Transverse colon (tissue), 4 donors: ENCODE measurements around the gene MSL1. TPM values are rescaled to one million over a fixed set of nuclear protein-coding genes. Genes with fewer than 3 reads are reported as not detected.

ENCODE experiments used
- DNase-seq: peaks from one replicate; pipeline ENCODE4 v3.0.0-alpha.2; 2019
- H3K27ac ChIP-seq, 4 donors: fragments of 200-600 bp; sonication (generic); 2 replicates each; pipeline ENCODE4 v1.5.1; 2016 to 2018; ENCODE audit warnings: inconsistent platforms in 4 of 4
- H3K27me3 ChIP-seq: fragments of 200-600 bp; sonication (generic); 2 replicates; pipeline ENCODE4 v1.5.1; 2017; ENCODE audit warnings: inconsistent platforms
- H3K36me3 ChIP-seq, 4 donors: fragments of 200-600 bp; sonication (generic); 2 replicates each; pipeline ENCODE4 v1.5.1; 2017 to 2019; ENCODE audit warnings: inconsistent platforms in 4 of 4
- H3K4me1 ChIP-seq, 4 donors: fragments of 200-600 bp; sonication (generic); 2 replicates each; pipeline ENCODE4 v1.5.1; 2017 to 2020; ENCODE audit warnings: inconsistent platforms in 4 of 4
- H3K4me3 ChIP-seq, 4 donors: fragments of 200-600 bp; sonication (generic); 1 replicate in 1 of 4; 2 replicates in 3 of 4; pipeline versions ENCODE4 v1.5.1 to v1.6.1; 2017 to 2019; ENCODE audit warnings: inconsistent platforms in 4 of 4
- H3K9me3 ChIP-seq, 2 donors: fragments of 200-600 bp; sonication (generic); 2 replicates each; pipeline ENCODE4 v1.5.1; 2017 to 2019; ENCODE audit warnings: inconsistent platforms in 2 of 2
- CTCF ChIP-seq, 5 experiments: fragments of 200-600 bp in 3 of 5; fragments of 450-650 bp in 2 of 5; sonication (generic) in 3 of 5; IDR thresholded peaks; 1 replicate in 2 of 5; 2 replicates in 3 of 5; pipeline ENCODE4 v1.5.1; 2016 to 2017; ENCODE audit warnings: antibody characterized with exemption in 5 of 5, inconsistent platforms in 3 of 5, mild to moderate bottlenecking in 2 of 5, moderate library complexity in 1 of 5
- EP300 ChIP-seq: sonication (generic); formaldehyde crosslinking; IDR thresholded peaks from one replicate; pipeline ENCODE4 v1.6.1; 2017; ENCODE audit warnings: antibody characterized with exemption, low read depth
- POLR2A ChIP-seq: fragments of 450-650 bp; IDR thresholded peaks from one replicate; pipeline ENCODE4 v1.6.1; 2016; ENCODE audit warnings: antibody characterized with exemption, mild to moderate bottlenecking, moderate library complexity
- POLR2AphosphoS5 ChIP-seq, 3 donors: sonication (generic); formaldehyde crosslinking; IDR thresholded peaks; one replicate each; pipeline ENCODE4 v1.6.1; 2016; ENCODE audit warnings: antibody characterized with exemption in 3 of 3
- WGBS, 2 donors: methylation state at CpG; one replicate each; pipeline ENCODE4 v1.1.5; 2018; ENCODE audit warnings: low coverage in 1 of 2; 5-methylcytosine and 5-hydroxymethylcytosine counted together
- in situ Hi-C, 4 donors: fragments of 200-750 bp; cut with MboI; loops; one replicate each; pipeline versions ENCODE4 v1.15.0 to v1.15.1; 2017; ENCODE audit warnings: low sequenced_read_pairs in 3 of 4, low pct_ligation_motif_present in 1 of 4, low pct_unique_long_range_greater_than_20kb in 1 of 4
- intact Hi-C: fragments of 100-400 bp; cut with DNase I; formaldehyde crosslinking; loops from one replicate; pipeline ENCODE4 v1.15.1; 2023; ENCODE audit warnings: low total_unique reads
- total RNA-seq, 4 donors: library from RNA; depleted of rRNA; stranded (reverse); fragments of >200 nt; gene quantifications; one replicate each; pipeline ENCODE4 v1.1.0, GENCODE V29; 2016

Gene MSL1
- total RNA-seq, 4 donors from 2014 or later: 73.9 to 258 (median 90.6) TPM

GRCh38 chr17:40173778-40174135 is 52.0 kb downstream of the MSL1 start:
- Histone ChIP-seq H3K9me3 (no peaks in the 10 kb centered on the region), H3K36me3 (peaks cover 0 to 31% (median 13%) of the 10 kb centered on the region in 4 donors), H3K4me1 (peaks cover 7 to 23% (median 15%) of the 10 kb centered on the region in 4 donors), H3K4me3 (no peak overlapping the region), H3K27ac (no peak overlapping the region), H3K27me3 (no peaks in the 10 kb centered on the region)
- in situ Hi-C loops: loop anchor here in 2 of 4 donors (25.0 kb wide), 1 partner anchor 136 kb away; no protein-coding TSS in a partner anchor
- no peak for TF ChIP-seq CTCF (IDR thresholded peaks at IDR 0.05)
- no peak for TF ChIP-seq EP300
- no peak for TF ChIP-seq POLR2A
- no peak for TF ChIP-seq POLR2AphosphoS5 (IDR thresholded peaks at IDR 0.05)
- 36 to 71% methylated on average over 2 to 3 of the region's 3 CpGs for WGBS, 2 donors
- intact Hi-C loops: no loop called here
- DNase-seq: no peak

GRCh38 chr17:40174514-40174913 is 52.7 kb downstream of the MSL1 start:
- TF ChIP-seq POLR2A (no peak), CTCF (IDR thresholded peaks at IDR 0.05) (no peak), EP300 (no peak), POLR2AphosphoS5 (IDR thresholded peaks at IDR 0.05) (no peak)
- Histone ChIP-seq H3K4me3 (no peak overlapping the region), H3K36me3 (peaks cover 0 to 26% (median 11%) of the 10 kb centered on the region in 4 donors), H3K27me3 (no peaks in the 10 kb centered on the region), H3K9me3 (no peaks in the 10 kb centered on the region), H3K4me1 (peaks cover 8 to 23% (median 16%) of the 10 kb centered on the region in 4 donors), H3K27ac (no peak overlapping the region)
- intact Hi-C loops (no loop called here), in situ Hi-C loops (loop anchor here in 2 of 4 donors (25.0 kb wide), 1 partner anchor 137 kb away; no protein-coding TSS in a partner anchor)
- WGBS, 2 donors: 92 to 100% methylated on average over 1 of the region's 1 CpG
- DNase-seq: no peak

- Histone ChIP-seq H3K4me1 (peaks cover 9 to 36% (median 25%) of the 10 kb centered on the region in 4 donors), H3K27me3 (no peaks in the 10 kb centered on the region), H3K36me3 (peaks cover 0 to 9% (median 4%) of the 10 kb centered on the region in 4 donors), H3K27ac (peak overlapping the region; percentile 89 to 92 (median 91)), H3K4me3 (no peak overlapping the region), H3K9me3 (no peaks in the 10 kb centered on the region)
- TF ChIP-seq POLR2A (no peak), CTCF (IDR thresholded peaks at IDR 0.05) (no peak), POLR2AphosphoS5 (IDR thresholded peaks at IDR 0.05) (peak; percentile 48 to 84 (median 74)), EP300 (peak; percentile 38)
- in situ Hi-C loops (loop anchor here in 1 of 4 donors (25.0 kb wide), 1 partner anchor 111 kb away; the partner anchor contains the start of gene CDC6), intact Hi-C loops (no loop called here)
- DNase-seq: peak; percentile 89
- WGBS, 2 donors: 65 to 72% methylated on average over 3 to 7 of the region's 7 CpGs
Measured at GRCh38 chr17:40175928-40176753, 54.4 kb downstream of the MSL1 start.

GRCh38 chr17:40176754-40177110 is 55.0 kb downstream of the MSL1 start:
- intact Hi-C loops: no loop called here

More at GRCh38 chr17:40176754-40177110, 55.0 kb downstream of the MSL1 start:
- TF ChIP-seq EP300 (no peak), CTCF (IDR thresholded peaks at IDR 0.05) (peak in 1 of 5 experiments; percentile 24), POLR2A (peak; percentile 82)
- no peaks in the 10 kb centered on the region for H3K27me3 ChIP-seq
- peaks cover 0 to 4% (median under 1%) of the 10 kb centered on the region in 4 donors for H3K36me3 ChIP-seq
- WGBS, 2 donors: 64% methylated on average over 2 of the region's 2 CpGs; no CpG with 5 or more reads in 1 of the 2 donors
- H3K27ac ChIP-seq: peak overlapping the region; percentile 89 to 92 (median 91)
- peak; percentile 71 for DNase-seq
- no peaks in the 10 kb centered on the region for H3K9me3 ChIP-seq
- in situ Hi-C loops: loop anchor here in 1 of 4 donors (25.0 kb wide), 1 partner anchor 111 kb away; the partner anchor contains the start of gene CDC6
- H3K4me1 ChIP-seq: peaks cover 9 to 42% (median 31%) of the 10 kb centered on the region in 4 donors
- H3K4me3 ChIP-seq: peak overlapping the region in 2 of 4 donors; percentile 63 to 79
